ENCODE results near the gene SLC9A9.

SLC9A9 gene

DNA sequence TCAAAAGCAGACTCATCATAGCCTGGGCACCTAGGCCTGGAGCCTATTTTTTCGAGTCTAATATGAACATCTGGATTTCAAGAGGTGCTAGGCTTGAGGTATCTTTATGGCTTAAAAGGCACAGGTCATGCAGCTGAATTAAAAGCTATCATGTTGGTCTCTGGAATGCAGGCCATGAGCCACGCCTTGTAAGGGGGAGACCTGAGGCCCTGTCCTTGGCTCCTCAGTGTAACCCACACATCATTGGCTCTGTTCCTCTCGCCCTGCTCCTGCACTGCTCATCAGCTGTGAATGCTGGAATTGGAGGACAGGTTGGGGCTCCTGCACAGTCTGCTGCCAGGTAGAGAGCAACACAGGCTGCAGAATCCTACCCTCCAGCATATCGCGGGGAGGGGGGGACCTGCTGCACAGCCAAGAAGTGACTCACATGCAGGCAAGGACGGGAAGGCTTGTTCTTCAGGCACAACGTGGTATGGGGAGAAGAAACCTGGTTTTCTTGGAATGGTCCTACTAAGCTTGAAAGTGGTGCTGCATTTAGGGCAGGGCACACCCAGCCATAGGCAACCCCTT, 582.7 kb downstream of the SLC9A9 start:
- no peak for DNase-seq (ENCODE audit: low read depth in 1 of 2, low spot score in 1 of 2)

DNA sequence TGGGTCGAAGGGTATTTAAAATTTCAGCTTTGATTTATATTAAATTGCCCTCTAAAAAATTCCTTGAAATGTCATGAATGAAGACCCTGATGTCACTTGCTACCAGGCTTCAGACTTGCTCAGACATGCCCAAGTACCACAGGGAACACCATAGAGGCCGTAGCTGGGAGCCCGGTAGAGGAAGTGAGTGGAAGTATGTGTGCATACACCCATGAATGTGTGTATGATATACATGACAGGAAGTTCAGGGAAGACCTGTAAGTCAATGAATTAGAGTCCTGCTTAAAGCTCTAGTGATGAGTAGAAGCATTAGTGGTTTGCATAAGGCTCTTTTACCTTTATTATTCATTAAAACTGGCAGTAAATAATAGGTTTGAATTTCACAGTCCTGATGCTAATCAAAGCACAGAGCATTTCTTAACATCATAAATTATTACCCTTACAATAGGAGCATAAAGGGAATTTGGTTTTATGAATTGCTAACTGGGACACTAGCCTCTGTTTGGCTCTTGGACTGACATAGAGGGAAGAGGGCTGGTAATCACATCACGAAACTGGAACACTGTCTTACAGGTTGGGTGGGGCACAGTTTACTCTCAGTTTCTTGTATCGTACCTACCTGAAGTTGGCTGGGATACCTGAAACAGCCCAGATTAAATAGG, 584.3 kb downstream of the SLC9A9 start:
- DNase-seq (ENCODE audit: low read depth in 1 of 2, low spot score in 1 of 2), result no peak

DNA sequence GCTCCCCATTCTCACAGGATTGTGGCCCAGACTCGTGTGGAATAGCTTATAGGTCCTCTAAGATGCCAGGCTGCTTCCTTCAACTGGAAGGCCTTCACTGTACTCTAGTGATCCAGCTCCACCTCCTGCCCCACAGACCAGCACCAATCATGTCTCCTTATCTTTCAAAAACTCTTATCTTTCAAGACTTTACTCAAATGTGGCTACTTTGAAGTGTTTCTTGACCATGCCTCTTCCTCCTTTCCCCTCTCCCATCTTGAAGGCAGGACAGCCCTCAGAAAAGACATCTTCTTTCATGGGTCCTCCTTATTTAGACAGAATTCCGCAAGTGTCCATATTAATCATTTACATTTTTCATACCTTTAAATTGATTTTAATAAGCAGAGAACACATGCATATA, 586.4 kb downstream of the SLC9A9 start:
- no peak for DNase-seq (ENCODE audit: low read depth in 1 of 2, low spot score in 1 of 2)

DNA sequence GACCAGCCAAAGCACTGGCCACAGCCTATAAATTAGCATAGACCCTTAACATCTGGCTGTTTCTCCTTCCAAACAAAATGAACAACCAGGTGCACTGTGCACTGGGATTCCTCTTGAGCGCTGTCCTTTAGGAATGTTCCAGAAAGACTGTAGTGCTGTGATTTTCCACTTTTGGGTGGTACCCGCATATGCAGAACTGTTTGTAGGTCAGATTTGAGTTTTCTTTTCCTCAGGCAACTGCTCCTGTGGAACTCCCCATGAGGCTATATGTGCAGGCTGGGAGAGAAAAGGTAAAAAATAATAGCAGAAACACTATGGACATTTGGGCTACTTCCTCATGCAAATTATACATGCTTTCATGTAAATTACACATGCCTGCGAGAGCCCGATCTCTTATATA, 589.6 kb downstream of the SLC9A9 start:
- no peak for DNase-seq (ENCODE audit: low read depth in 1 of 2, low spot score in 1 of 2)

DNA sequence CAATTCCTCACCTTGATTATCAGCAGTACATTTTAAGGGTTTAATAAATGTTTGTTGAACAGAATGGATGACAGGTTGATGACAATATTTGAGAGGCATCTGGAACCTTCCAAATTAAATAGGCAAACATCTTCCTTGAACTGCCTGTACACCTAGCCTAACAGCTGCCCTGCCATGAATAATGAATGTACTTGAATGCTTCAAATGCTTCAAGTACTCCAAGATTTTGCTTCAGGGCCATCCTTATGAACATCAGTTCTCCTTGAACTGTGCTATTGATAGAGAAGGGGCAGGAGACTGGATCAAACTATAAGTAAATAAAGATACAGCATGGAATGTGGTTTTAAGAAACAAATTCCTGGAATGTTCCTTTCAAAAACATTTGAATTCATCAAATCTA, 591.9 kb downstream of the SLC9A9 start:
- DNase-seq (ENCODE audit: low read depth in 1 of 2, low spot score in 1 of 2), result no peak

DNA sequence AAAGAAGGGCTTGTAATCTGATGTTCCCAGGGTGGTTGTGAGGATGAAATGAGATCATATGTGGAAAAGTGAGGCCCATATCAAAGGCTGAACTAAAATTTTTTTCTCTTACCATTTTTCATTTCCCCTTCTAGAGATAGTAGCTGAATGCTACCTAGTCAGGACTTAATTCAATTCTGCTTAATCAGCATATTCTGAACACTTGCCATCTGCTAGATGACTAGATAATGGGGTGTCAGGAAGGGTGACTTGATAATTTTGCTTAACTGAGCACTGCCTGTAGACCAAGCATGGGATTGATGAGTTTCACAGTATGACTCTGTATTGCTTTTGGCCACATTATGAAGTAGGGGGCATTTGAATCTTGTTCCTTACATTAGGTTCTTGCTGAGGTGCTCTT, 592.5 kb downstream of the SLC9A9 start:
- no peak for DNase-seq (ENCODE audit: low read depth in 1 of 2, low spot score in 1 of 2)

DNA sequence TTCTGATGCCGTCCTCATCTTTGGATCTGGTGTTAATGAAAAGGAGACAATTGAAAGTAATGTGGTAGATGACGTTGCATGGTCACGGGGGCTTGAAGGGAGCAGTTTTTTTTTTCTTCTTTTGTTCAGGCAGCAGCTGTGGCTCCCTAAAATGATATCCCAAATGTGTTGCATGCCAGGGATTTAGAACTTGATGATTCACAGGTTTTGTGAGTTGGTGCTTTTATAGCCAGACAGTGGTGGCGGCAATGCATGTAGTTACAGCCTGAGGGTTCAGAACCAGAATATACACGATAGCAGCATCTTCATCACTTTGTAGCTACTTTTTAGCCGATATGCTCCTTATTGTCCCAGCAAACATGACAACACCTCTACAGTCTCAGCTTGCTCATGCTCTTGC, 595.3 kb downstream of the SLC9A9 start:
- DNase-seq (ENCODE audit: low read depth in 1 of 2, low spot score in 1 of 2), result no peak

DNA sequence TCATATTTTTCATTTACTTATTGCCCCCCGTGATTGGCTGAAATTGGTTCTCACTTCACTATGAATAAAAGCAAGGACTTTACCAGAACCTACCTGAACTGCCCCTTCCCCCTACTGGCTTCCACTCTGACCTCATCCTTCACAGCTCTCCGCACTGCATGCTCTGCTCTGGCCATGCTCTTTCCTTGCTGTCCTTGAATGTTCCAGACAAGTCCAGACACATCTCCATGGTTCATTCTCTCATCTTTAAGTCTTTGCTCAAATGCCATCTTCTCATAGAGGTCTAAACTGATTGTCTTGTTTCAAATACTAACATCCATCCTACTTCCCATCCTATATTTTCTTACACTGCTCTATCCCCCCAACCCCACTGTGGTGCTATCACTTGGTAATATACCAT, 599.3 kb downstream of the SLC9A9 start:
- DNase-seq (ENCODE audit: low read depth in 1 of 2, low spot score in 1 of 2), result no peak

DNA sequence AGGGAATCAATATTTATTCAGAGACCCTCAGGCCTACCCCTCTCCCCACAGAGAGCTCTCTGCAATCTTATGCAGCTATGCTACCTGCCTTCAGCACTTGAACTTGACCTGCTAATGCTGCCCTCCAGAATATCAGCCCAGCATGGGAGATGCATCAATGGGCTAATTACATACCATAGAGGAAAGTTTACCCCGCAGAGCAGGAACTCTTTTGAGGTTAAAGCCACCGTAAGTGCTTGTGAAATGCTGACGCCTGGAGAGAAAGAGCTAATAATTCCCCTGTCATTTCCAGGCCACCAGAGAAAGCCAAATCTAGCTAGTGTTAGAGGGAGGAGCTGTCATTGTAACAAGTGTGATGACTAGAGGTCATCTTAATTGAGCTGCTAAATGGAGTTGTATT, 601.2 kb downstream of the SLC9A9 start:
- DNase-seq (ENCODE audit: low read depth in 1 of 2, low spot score in 1 of 2), result no peak

DNA sequence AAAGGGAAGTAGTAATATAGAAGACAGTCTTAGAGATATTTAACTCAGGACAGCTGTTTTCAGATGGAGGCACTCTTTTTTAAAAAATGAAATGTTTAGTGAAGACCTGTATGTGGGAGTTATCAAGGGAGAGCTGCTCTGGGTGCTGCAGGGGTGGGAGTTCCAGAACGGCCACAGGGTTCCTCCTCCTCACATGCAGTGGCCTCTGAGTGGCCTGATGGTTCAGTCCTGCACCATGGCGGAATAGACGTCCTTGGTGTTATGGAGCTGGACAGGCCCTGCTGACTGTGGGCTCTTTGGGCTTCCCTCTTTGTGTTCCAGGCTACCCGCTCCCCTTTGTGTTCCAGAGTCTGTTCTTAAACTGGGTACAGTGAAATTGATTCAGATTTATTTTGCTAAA, 602.6 kb downstream of the SLC9A9 start:
- no peak for DNase-seq (ENCODE audit: low read depth in 1 of 2, low spot score in 1 of 2)

DNA sequence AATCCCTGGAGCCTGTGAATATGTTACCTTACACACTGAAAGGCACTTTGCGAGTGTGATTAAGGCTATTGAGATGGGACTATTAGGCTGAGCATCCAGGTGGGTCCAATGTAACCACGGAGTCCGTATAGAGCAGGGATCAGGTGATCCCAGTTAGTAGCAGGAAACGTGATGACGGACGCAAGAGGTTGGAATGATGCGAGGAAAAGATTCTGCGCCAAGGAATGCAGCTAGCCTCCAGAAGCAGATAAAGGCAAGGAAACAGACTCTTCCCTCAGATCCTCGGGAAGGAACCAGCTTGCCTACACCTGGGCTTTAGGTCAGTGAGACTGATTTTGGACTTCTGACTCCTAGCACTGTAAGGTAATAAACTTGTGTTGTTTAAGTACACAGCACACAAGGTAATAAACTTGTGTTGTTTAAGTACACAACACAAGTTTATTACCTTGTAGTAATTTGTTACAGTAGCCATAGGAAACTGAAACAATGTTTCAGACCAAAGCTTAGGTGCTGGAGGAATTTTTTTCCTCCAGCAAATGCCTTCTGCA, 603.7 kb downstream of the SLC9A9 start:
- no peak for DNase-seq (ENCODE audit: low read depth in 1 of 2, low spot score in 1 of 2)

DNA sequence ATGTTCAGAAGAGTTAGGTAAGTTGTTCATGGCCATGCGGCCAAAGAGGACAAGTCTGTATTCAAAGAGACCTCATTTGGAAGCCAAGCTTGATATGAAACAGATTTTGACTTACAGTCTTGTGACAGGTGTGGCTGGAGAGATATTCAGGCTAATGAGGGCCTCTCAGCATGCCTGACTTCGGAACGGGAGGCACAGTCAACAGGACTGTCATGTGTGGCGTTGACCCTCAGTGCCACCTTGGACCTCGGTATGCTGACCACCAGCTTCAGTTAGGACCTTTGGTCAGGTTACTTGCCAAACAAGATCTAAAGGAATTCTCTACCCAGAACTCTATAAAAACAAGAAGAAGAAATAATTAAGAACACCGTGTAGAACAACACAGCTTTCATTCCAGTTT, 604.6 kb downstream of the SLC9A9 start:
- DNase-seq (ENCODE audit: low read depth in 1 of 2, low spot score in 1 of 2), result no peak

DNA sequence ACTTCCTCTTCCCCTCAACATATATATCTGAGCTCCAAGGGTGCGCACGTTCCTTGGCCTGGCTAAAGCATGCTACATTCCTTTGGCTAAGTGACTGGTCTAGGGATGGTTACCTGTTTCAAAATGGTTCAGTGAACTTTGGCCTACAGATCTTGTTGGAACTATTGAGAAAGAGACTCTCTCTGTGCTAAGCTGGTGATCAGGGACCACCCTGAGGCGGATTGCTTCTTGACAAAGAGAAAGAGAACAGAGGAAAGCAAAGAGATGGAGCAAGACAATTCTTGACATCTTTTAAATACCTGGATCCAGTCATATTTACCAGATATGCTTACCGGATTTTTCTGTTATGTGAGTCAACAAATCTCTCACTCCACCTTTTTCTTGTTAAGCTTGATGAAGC, 605.6 kb downstream of the SLC9A9 start:
- no peak for DNase-seq (ENCODE audit: low read depth in 1 of 2, low spot score in 1 of 2)

DNA sequence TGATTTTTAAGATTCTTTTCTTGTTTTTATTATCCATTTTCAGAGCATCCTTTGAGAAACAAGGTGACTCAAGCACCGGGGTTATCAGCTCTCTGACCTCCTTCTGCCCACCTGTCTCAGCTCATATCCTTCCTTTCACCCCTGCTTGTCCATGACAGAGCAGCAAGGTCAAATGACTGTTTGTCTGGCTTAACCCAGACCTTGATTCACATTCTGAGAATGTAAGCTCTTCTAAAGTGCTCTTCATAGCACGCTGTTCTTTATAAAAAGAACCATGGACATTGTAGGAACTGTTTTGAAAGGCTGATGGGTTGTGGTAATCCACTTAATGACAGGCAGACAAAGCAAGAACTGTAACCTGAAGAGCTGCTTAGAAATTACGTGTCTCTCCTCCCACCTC, 606.2 kb downstream of the SLC9A9 start:
- no peak for DNase-seq (ENCODE audit: low read depth in 1 of 2, low spot score in 1 of 2)

DNA sequence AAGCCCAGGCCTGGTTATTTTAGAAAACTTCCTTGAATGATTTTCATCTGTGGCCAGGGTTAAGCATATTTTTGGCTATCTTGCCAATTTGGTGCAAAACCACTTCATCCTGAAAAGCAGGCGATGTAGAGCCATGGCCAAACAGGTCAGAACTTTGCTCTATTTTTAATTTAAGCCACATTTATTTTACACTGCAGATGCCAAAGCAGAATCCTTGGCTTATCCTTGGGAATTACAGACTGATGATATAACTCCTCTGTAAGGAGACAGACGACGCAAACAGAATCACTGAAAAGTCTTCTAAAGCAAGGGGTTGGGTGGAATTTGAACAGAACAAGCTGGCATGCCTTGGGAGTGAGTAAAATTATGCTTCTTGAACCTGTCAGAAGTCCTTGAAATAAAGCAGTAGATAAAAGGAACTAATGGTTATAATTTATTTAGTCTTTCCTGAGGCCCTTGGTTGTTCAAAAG, 606.8 kb downstream of the SLC9A9 start:
- DNase-seq (ENCODE audit: low read depth in 1 of 2, low spot score in 1 of 2), result no peak

DNA sequence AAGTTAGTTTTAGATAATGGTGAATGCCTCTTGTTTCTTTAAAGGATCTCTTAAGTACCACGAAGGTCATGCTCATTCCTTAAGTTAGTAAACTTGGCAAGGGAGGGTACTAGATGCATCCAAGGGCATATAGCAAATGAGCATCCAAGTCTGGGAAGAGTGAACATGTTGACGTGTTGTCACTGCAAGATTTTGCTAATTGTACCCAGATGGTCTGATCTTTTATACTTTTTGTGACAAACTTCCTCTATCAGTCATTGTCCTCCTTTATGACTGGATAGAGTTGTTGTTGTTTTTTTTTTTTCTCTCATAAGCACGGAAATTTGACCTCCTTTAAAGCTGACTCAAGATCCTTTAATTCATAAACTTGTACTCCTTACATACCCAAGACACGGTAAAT, 607.4 kb downstream of the SLC9A9 start:
- DNase-seq (ENCODE audit: low read depth in 1 of 2, low spot score in 1 of 2), result no peak

DNA sequence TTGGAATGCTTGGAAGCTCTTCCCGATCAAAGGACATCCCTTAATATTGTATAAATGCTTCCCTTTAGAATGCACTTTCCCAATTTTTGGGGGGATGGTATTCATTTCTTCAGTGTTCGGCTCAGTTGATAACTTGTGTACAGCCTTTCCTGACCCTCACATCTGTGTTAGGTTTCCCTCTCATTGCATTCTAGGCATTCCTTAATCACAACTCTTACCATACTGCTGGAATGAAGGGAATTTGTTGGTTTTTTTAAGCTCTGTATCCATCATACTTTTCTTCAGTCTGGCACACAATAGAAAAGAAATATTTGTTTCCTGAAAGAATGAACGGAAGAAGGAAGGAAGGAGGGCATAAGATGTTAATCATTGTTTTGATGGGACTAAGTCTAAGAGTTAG, 609.2 kb downstream of the SLC9A9 start:
- DNase-seq (ENCODE audit: low read depth in 1 of 2, low spot score in 1 of 2), result no peak

DNA sequence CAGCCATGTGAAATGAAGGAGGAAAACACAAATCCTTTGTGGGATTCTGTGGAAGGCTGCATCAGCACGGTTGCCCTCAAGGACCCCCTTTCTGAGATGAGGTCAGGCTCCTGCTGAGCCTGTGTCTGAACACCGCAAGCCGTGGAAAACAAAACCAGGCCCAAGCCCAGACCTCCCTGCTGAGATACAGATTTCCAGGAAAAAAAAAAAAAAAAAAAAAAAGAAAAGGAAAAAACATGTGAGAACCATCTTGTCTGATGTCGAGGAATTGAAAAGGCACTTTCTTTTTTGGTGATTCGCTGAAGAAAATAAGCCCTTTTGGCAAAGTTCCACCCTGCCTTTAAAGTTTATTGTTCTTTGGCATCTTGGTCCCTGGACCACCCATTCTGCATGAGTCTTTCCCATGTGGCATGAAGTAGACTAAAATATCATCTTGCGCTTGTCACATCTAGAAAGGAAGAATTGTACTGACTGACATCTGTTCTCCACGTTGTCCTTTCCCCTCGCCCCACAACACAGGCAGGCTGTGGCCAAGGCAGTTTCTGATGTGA, 611.1 kb downstream of the SLC9A9 start:
- DNase-seq (ENCODE audit: low read depth in 1 of 2, low spot score in 1 of 2), result no peak

DNA sequence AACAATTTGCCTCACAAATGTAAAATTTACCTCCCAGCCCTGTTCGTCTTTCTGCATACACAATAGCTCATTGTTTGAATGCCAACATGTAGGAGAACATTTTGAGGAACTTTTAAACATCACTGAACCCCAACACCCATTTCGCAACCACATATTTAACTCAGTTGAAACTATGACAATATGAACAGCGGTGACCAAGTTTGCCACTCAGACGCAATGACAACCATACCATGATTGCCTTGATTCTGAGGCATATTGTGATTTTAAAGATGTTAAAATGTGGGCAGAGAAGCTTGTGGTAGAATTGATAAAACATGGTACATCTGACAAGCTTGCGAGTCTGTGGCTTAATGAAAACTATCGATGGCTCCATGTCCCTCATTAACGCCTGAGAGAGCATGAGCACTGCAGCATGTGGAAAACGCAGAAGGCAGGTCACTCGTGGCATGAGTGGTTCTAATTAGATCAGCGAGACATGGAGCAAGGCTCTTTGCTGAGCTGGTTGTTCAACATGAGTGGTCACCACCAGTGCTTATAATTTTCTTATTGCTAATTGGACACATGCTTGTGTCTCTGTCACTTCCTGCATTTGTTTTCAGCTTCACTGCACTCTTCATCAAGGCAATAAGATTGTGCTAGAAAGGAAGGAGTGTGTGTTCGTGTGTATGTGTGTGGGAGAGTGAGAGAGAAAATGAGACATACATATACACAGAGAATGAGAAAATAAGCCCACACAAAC, 611.9 kb downstream of the SLC9A9 start:
- DNase-seq (ENCODE audit: low read depth in 1 of 2, low spot score in 1 of 2), result no peak

DNA sequence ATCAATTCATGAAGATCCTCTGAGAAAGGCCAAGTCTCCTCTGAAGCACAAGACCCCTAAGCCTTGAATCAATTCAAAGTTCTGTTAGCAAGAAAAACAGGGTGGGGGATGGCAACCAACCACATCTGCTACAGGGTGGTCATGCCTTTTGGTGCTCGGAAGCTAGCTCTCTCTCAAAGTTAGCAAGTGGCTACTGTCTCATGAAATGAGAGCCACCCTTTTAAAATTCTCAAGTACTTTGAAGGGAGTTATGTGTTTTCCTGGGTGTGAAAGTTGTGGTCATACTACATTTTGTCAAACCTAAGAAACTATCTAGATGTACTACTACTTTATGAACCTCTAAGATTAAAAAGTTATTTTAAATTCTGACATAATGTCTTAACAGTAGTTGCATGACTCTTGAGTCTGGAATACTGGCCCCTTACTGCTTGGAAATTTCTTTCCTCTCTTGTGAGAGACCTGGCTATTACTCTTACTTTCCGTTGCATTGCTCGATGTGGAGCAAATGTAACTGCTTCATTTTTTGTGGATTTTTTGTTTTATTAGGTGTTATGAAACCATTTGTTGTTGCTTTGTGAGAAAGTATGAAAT, 612.6 kb downstream of the SLC9A9 start:
- DNase-seq (ENCODE audit: low read depth in 1 of 2, low spot score in 1 of 2), result no peak

DNA sequence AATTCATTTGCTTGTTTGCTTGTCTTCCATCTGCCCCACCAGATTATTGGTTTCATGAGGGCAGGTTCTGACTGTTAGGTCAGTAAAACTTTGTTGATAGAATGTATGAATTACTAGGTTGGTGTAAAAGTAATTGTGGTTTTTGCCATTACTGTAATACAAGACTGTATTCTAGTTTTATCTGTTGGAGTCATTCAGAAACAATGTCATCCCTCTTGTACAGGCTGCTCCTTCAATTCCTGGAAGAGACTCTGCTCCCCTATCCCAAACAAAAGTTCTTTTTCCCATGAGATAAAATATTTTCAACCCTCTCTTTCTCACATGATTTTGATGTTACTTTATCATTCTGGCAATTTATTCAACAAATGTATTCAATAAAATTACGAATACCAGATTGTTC, 613.7 kb downstream of the SLC9A9 start:
- no peak for DNase-seq (ENCODE audit: low read depth in 1 of 2, low spot score in 1 of 2)

DNA sequence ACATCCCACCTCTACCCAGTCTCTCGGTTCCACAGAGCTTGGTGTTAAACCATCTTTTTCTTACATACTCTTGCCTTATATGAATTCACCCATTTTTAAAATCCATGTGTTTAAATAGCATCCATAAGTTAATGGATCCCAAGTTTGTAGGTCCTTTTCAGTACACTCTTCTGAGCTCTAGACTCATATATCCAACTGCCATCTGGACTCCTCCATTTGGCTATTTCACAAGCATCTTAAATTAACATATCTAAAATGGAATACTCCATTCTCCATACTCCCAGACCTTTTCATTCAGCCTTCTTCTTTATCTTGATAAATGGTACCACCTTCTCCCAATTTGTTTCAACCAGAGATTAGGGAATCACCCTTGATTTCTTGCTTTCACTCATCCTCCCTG, 615.3 kb downstream of the SLC9A9 start:
- no peak for DNase-seq (ENCODE audit: low read depth in 1 of 2, low spot score in 1 of 2)
